Activated effector memory CD4-positive, alpha-beta T cell treated with Interleukin-2 at 50 U/mL for 16 hours (primary cell): ENCODE measurements around the gene TMTC2.
"Not testable (repeated sequence)": the region's sequence is repeated elsewhere in the genome, so short reads cannot be mapped to it uniquely, and the experiment has no call there.

Experiments used
- DNase-seq: peaks from one replicate; pipeline ENCODE4 v3.0.0-alpha.2; 2020

The TMTC2 gene

GRCh38 chr12:83093426-83093825, 406.7 kb downstream of the TMTC2 start:
- DNase-seq, result no peak

GRCh38 chr12:83097643-83098342, 411.1 kb downstream of the TMTC2 start:
- no peak for DNase-seq

- DNase-seq, result no peak
Observed at GRCh38 chr12:83099436-83099835, 412.7 kb downstream of the TMTC2 start.

- DNase-seq, result no peak
Observed at GRCh38 chr12:83102499-83102898, 415.8 kb downstream of the TMTC2 start.

- no peak for DNase-seq
Observed at GRCh38 chr12:83106873-83107272, 420.2 kb downstream of the TMTC2 start.

GRCh38 chr12:83110424-83110823, 423.7 kb downstream of the TMTC2 start:
- DNase-seq, result no peak

GRCh38 chr12:83113945-83114344, 427.2 kb downstream of the TMTC2 start:
- no peak for DNase-seq

- DNase-seq, result no peak
Observed at GRCh38 chr12:83114966-83115365, 428.3 kb downstream of the TMTC2 start.

- DNase-seq, result not testable (repeated sequence)
Observed at GRCh38 chr12:83117926-83118325, 431.2 kb downstream of the TMTC2 start.

GRCh38 chr12:83121897-83122622, 435.4 kb downstream of the TMTC2 start:
- DNase-seq, result no peak

- no peak for DNase-seq
Observed at GRCh38 chr12:83122623-83122934, 435.9 kb downstream of the TMTC2 start.

GRCh38 chr12:83123039-83123438, 436.3 kb downstream of the TMTC2 start:
- DNase-seq, result no peak

GRCh38 chr12:83128540-83128939, 441.8 kb downstream of the TMTC2 start:
- no peak for DNase-seq

- DNase-seq, result no peak
Observed at GRCh38 chr12:83130178-83130577, 443.5 kb downstream of the TMTC2 start.

- DNase-seq, result no peak
Observed at GRCh38 chr12:83132360-83132759, 445.7 kb downstream of the TMTC2 start.

- no peak for DNase-seq
Observed at GRCh38 chr12:83136411-83136810, 449.7 kb downstream of the TMTC2 start.

- DNase-seq, result no peak
Observed at GRCh38 chr12:83140135-83140534, 453.4 kb downstream of the TMTC2 start.

- DNase-seq, result no peak
Observed at GRCh38 chr12:83141460-83141994, 454.8 kb downstream of the TMTC2 start.

- DNase-seq, result no peak
Observed at GRCh38 chr12:83142914-83143313, 456.2 kb downstream of the TMTC2 start.

- no peak for DNase-seq
Observed at GRCh38 chr12:83143950-83144349, 457.2 kb downstream of the TMTC2 start.

GRCh38 chr12:83145325-83145840, 458.7 kb downstream of the TMTC2 start:
- DNase-seq, result no peak

- DNase-seq, result no peak
Observed at GRCh38 chr12:83147341-83147740, 460.6 kb downstream of the TMTC2 start.

GRCh38 chr12:83149987-83150386, 463.3 kb downstream of the TMTC2 start:
- DNase-seq, result no peak

GRCh38 chr12:83150465-83151189, 463.9 kb downstream of the TMTC2 start:
- DNase-seq, result no peak
